ENCODE measurements around the gene SLC3A2.

SLC3A2 gene

GRCh38 chr11:62888406-62888805 lies 7.7 kb downstream of the SLC3A2 start:
- Histone ChIP-seq H3K27me3 (ENCODE audit: control insufficient read depth, insufficient read depth, low read length) (no peaks in the 10 kb centered on the region), H3K9me3 (ENCODE audit: control insufficient read depth, low read depth, low read length) (no peaks in the 10 kb centered on the region), H3K4me3 (ENCODE audit: low read length) (no peak overlapping the region), H3K4me1 (ENCODE audit: control insufficient read depth, low read depth, low read length) (peaks cover 4% of the 10 kb centered on the region), H3K27ac (ENCODE audit: low read length) (no peak overlapping the region), H3K9ac (ENCODE audit: low read length) (no peak overlapping the region), H3K36me3 (ENCODE audit: control insufficient read depth, low read depth, low read length) (peaks cover 62% of the 10 kb centered on the region)

GRCh38 chr11:62889126-62889483 lies 8.4 kb downstream of the SLC3A2 start:
- Histone ChIP-seq H3K9me3 (ENCODE audit: control insufficient read depth, low read depth, low read length) (no peaks in the 10 kb centered on the region), H3K4me1 (ENCODE audit: control insufficient read depth, low read depth, low read length) (no peaks in the 10 kb centered on the region), H3K36me3 (ENCODE audit: control insufficient read depth, low read depth, low read length) (peaks cover 55% of the 10 kb centered on the region), H3K9ac (ENCODE audit: low read length) (no peak overlapping the region), H3K4me3 (ENCODE audit: low read length) (no peak overlapping the region), H3K27me3 (ENCODE audit: control insufficient read depth, insufficient read depth, low read length) (no peaks in the 10 kb centered on the region), H3K27ac (ENCODE audit: low read length) (no peak overlapping the region)

- no peaks in the 10 kb centered on the region for H3K27me3 ChIP-seq (ENCODE audit: control insufficient read depth, insufficient read depth, low read length)
- H3K4me1 ChIP-seq (ENCODE audit: control insufficient read depth, low read depth, low read length), result no peaks in the 10 kb centered on the region
- H3K4me3 ChIP-seq (ENCODE audit: low read length), result no peak overlapping the region
- H3K9ac ChIP-seq (ENCODE audit: low read length), result no peak overlapping the region
- H3K9me3 ChIP-seq (ENCODE audit: control insufficient read depth, low read depth, low read length), result no peaks in the 10 kb centered on the region
- peaks cover 49% of the 10 kb centered on the region for H3K36me3 ChIP-seq (ENCODE audit: control insufficient read depth, low read depth, low read length)
- no peak overlapping the region for H3K27ac ChIP-seq (ENCODE audit: low read length)
Measured at GRCh38 chr11:62889484-62890437, 9.1 kb downstream of the SLC3A2 start.

GRCh38 chr11:62892077-62892922 lies 11.6 kb downstream of the SLC3A2 start:
- Histone ChIP-seq H3K27ac (ENCODE audit: low read length) (no peak overlapping the region), H3K27me3 (ENCODE audit: control insufficient read depth, insufficient read depth, low read length) (no peaks in the 10 kb centered on the region), H3K4me3 (ENCODE audit: low read length) (no peak overlapping the region), H3K9me3 (ENCODE audit: control insufficient read depth, low read depth, low read length) (no peaks in the 10 kb centered on the region), H3K36me3 (ENCODE audit: control insufficient read depth, low read depth, low read length) (peaks cover 23% of the 10 kb centered on the region), H3K4me1 (ENCODE audit: control insufficient read depth, low read depth, low read length) (peaks cover 4% of the 10 kb centered on the region), H3K9ac (ENCODE audit: low read length) (no peak overlapping the region)

- H3K4me3 ChIP-seq (ENCODE audit: low read length), result no peak overlapping the region
Measured at GRCh38 chr11:62895501-62895900, 14.8 kb downstream of the SLC3A2 start.

GRCh38 chr11:62896049-62896448 lies 15.4 kb downstream of the SLC3A2 start:
- no peak overlapping the region for H3K27ac ChIP-seq (ENCODE audit: low read length)
- H3K9ac ChIP-seq (ENCODE audit: low read length), result no peak overlapping the region
- H3K9me3 ChIP-seq (ENCODE audit: control insufficient read depth, low read depth, low read length), result no peaks in the 10 kb centered on the region
- H3K4me1 ChIP-seq (ENCODE audit: control insufficient read depth, low read depth, low read length), result peaks cover 5% of the 10 kb centered on the region
- H3K27me3 ChIP-seq (ENCODE audit: control insufficient read depth, insufficient read depth, low read length), result no peaks in the 10 kb centered on the region
- no peaks in the 10 kb centered on the region for H3K36me3 ChIP-seq (ENCODE audit: control insufficient read depth, low read depth, low read length)
- H3K4me3 ChIP-seq (ENCODE audit: low read length), result no peak overlapping the region

More at GRCh38 chr11:62895501-62895900, 14.8 kb downstream of the SLC3A2 start:
- no peaks in the 10 kb centered on the region for H3K36me3 ChIP-seq (ENCODE audit: control insufficient read depth, low read depth, low read length)
- H3K9ac ChIP-seq (ENCODE audit: low read length), result no peak overlapping the region
- H3K27ac ChIP-seq (ENCODE audit: low read length), result no peak overlapping the region
- no peaks in the 10 kb centered on the region for H3K9me3 ChIP-seq (ENCODE audit: control insufficient read depth, low read depth, low read length)
- peaks cover 5% of the 10 kb centered on the region for H3K4me1 ChIP-seq (ENCODE audit: control insufficient read depth, low read depth, low read length)
- no peaks in the 10 kb centered on the region for H3K27me3 ChIP-seq (ENCODE audit: control insufficient read depth, insufficient read depth, low read length)

- no peaks in the 10 kb centered on the region for H3K9me3 ChIP-seq (ENCODE audit: control insufficient read depth, low read depth, low read length)
- H3K27ac ChIP-seq (ENCODE audit: low read length), result no peak overlapping the region
- peaks cover 5% of the 10 kb centered on the region for H3K4me1 ChIP-seq (ENCODE audit: control insufficient read depth, low read depth, low read length)
- no peak overlapping the region for H3K4me3 ChIP-seq (ENCODE audit: low read length)
- no peaks in the 10 kb centered on the region for H3K27me3 ChIP-seq (ENCODE audit: control insufficient read depth, insufficient read depth, low read length)
- H3K9ac ChIP-seq (ENCODE audit: low read length), result no peak overlapping the region
- H3K36me3 ChIP-seq (ENCODE audit: control insufficient read depth, low read depth, low read length), result no peaks in the 10 kb centered on the region
Measured at GRCh38 chr11:62897311-62897710, 16.6 kb downstream of the SLC3A2 start.

GRCh38 chr11:62898027-62898426 lies 17.3 kb downstream of the SLC3A2 start:
- H3K4me1 ChIP-seq (ENCODE audit: control insufficient read depth, low read depth, low read length), result peaks cover 5% of the 10 kb centered on the region
- H3K9ac ChIP-seq (ENCODE audit: low read length), result no peak overlapping the region
- no peaks in the 10 kb centered on the region for H3K36me3 ChIP-seq (ENCODE audit: control insufficient read depth, low read depth, low read length)
- H3K4me3 ChIP-seq (ENCODE audit: low read length), result no peak overlapping the region
- H3K27me3 ChIP-seq (ENCODE audit: control insufficient read depth, insufficient read depth, low read length), result no peaks in the 10 kb centered on the region
- no peaks in the 10 kb centered on the region for H3K9me3 ChIP-seq (ENCODE audit: control insufficient read depth, low read depth, low read length)
- no peak overlapping the region for H3K27ac ChIP-seq (ENCODE audit: low read length)

- Histone ChIP-seq H3K4me3 (ENCODE audit: low read length) (no peak overlapping the region), H3K27ac (ENCODE audit: low read length) (no peak overlapping the region), H3K4me1 (ENCODE audit: control insufficient read depth, low read depth, low read length) (peaks cover 4% of the 10 kb centered on the region), H3K9me3 (ENCODE audit: control insufficient read depth, low read depth, low read length) (no peaks in the 10 kb centered on the region), H3K9ac (ENCODE audit: low read length) (no peak overlapping the region), H3K27me3 (ENCODE audit: control insufficient read depth, insufficient read depth, low read length) (peaks cover 8% of the 10 kb centered on the region), H3K36me3 (ENCODE audit: control insufficient read depth, low read depth, low read length) (no peaks in the 10 kb centered on the region)
Measured at GRCh38 chr11:62902932-62903331, 22.2 kb downstream of the SLC3A2 start.

- Histone ChIP-seq H3K4me1 (ENCODE audit: control insufficient read depth, low read depth, low read length) (peaks cover 17% of the 10 kb centered on the region), H3K9me3 (ENCODE audit: control insufficient read depth, low read depth, low read length) (no peaks in the 10 kb centered on the region), H3K4me3 (ENCODE audit: low read length) (no peak overlapping the region)
Measured at GRCh38 chr11:62905296-62905695, 24.6 kb downstream of the SLC3A2 start.

GRCh38 chr11:62905927-62906531 lies 25.3 kb downstream of the SLC3A2 start:
- Histone ChIP-seq H3K27ac (ENCODE audit: low read length) (no peak overlapping the region), H3K27me3 (ENCODE audit: control insufficient read depth, insufficient read depth, low read length) (peaks cover 8% of the 10 kb centered on the region), H3K9ac (ENCODE audit: low read length) (no peak overlapping the region), H3K9me3 (ENCODE audit: control insufficient read depth, low read depth, low read length) (no peaks in the 10 kb centered on the region), H3K4me3 (ENCODE audit: low read length) (no peak overlapping the region), H3K4me1 (ENCODE audit: control insufficient read depth, low read depth, low read length) (peaks cover 17% of the 10 kb centered on the region), H3K36me3 (ENCODE audit: control insufficient read depth, low read depth, low read length) (no peaks in the 10 kb centered on the region)

More at GRCh38 chr11:62905296-62905695, 24.6 kb downstream of the SLC3A2 start:
- Histone ChIP-seq H3K27ac (ENCODE audit: low read length) (no peak overlapping the region), H3K27me3 (ENCODE audit: control insufficient read depth, insufficient read depth, low read length) (peaks cover 8% of the 10 kb centered on the region), H3K9ac (ENCODE audit: low read length) (no peak overlapping the region), H3K36me3 (ENCODE audit: control insufficient read depth, low read depth, low read length) (no peaks in the 10 kb centered on the region)

All from iPS-18a (cell line).